Stimulated activated CD8-positive, alpha-beta memory T cell treated with anti-CD3 and anti-CD28 coated beads, Interleukin-4, amount 100 ng/mL, for 1 hour (primary cell): Measurements from ENCODE around the gene GIPR.
"Not testable (repeated sequence)": the region's sequence is repeated elsewhere in the genome, so short reads cannot be mapped to it uniquely, and the experiment has no call there.

ENCODE experiments used
- DNase-seq, 2 donors: peaks; one replicate each; pipeline ENCODE4 v3.0.0-alpha.2; 2020; ENCODE audit warnings: low read depth in 2 of 2, low spot score in 1 of 2

Gene GIPR

DNA sequence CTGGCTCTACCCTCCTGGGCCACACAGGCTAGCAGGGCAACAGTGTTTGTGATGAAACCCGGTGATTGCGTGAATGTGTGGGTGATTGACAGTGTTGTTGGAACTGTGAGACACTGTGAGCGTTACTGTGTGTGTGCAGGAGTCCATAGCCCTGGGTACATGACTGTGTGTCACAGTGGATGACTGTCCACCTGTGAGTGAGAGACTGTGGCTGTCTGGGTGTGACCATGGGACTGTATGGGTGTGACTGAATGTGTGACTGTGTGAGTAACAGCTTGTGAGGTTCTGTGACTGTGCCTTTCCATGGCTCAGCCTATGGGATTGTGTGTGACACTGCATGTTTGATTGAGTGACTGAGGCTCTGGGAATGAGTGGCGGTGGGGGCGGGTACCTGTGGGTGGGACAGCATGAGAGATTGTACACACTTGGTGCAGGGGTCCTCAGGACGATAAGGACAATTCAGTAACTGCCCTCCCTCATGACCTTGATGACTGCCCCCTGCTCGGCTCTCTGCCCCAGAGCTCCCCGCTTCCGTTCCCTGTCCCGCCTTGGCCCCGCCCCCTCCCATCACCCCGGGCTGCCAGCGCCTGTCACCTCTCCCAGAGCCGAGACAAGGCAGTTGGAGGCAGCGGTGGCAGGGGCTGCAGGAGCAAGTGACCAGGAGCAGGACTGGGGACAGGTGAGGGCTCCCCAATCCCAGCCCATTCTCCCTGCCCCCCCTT is at the start of gene GIPR:
TSS of gene GIPR (plus strand) at position 602 of the 722 bp plus-strand sequence. CDS start 1,300 bp downstream, outside the sequence.
- DNase-seq, result no peak

DNA sequence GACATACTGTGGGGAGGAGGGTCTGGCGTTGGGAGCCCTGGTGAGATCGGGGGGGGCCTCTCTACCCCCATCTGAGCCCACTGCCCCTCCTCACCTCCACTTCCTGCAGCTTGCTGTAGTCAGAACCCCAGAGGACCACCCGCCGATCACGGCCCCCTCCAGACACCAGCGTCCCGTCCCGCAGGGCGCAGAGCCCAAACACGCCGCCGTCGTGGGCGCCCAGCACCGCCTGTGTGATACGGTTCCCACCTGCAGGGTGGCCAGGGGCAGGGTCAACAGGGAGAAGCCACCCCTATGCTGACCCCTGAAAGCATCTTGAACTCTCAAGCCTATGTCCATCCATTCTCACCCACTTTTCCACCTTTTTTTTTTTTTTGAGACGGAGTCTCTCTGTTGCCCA is 46.6 kb upstream of the GIPR start:
- no peak for DNase-seq

- no peak for DNase-seq
Measured at GRCh38 chr19:45621976-45622503, 46.0 kb upstream of the GIPR start.

- DNase-seq, result no peak
Measured at GRCh38 chr19:45623984-45624383, 44.0 kb upstream of the GIPR start.

GRCh38 chr19:45628219-45628618 is 39.8 kb upstream of the GIPR start:
- DNase-seq, result not testable (repeated sequence)

- DNase-seq, result no peak
Measured at GRCh38 chr19:45629704-45630103, 38.3 kb upstream of the GIPR start.

DNA sequence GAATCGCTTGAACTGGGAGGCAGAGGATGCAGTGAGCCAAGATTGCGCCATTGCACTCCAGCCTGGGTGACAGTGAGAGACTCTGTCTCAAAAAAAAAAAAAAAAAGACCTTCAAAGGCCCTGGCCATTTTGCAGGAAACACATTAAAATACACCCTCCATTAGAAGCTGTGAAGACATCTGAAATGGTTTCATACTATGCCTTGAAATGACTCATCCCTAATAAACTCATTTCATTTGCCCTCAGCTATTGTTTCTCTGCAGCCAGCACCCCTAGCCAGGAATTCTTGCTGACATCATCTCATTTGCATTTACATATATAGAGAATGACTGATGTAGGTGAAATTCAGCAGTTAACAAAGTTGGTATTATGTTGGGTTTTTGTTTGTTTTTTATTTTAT is 37.6 kb upstream of the GIPR start:
- no peak for DNase-seq

DNA sequence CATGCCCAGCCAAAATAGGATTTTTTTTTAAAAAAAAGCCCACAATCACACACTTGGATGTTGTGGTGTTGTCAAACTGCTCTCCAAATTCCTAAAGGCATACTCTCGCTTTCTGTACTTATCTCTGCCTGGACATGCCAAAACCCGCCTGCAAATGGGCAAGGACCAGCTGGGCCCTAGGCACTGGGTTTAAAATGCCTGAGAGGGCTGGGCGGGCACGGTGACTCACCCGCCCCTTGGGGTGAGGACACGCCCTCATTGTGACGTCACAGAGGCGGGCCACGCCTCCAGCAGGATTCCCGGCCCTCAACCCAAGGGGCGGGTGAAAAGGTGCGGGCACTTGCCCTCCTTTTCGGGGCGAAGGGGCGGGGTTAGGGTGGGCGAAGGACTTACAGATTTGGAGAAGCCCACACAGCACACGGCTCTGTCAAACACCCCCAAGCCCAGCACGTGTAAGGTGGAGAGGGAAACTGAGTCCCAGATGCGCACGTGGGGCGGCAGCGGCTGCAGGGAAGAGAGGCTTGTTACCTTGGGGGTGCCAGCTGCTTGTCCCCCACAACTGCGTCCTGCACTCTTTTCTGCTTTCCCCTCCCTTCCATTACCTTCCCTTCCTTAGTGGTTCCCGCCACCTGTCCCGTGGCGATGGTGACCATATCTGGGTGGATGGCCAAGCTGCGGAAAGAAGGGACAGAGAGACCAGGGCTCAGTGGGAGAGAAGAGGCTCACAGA is 35.4 kb upstream of the GIPR start:
- no peak for DNase-seq

GRCh38 chr19:45636275-45636674 is 31.7 kb upstream of the GIPR start:
- no peak for DNase-seq

- no peak for DNase-seq
Measured at GRCh38 chr19:45636902-45637301, 31.1 kb upstream of the GIPR start.

DNA sequence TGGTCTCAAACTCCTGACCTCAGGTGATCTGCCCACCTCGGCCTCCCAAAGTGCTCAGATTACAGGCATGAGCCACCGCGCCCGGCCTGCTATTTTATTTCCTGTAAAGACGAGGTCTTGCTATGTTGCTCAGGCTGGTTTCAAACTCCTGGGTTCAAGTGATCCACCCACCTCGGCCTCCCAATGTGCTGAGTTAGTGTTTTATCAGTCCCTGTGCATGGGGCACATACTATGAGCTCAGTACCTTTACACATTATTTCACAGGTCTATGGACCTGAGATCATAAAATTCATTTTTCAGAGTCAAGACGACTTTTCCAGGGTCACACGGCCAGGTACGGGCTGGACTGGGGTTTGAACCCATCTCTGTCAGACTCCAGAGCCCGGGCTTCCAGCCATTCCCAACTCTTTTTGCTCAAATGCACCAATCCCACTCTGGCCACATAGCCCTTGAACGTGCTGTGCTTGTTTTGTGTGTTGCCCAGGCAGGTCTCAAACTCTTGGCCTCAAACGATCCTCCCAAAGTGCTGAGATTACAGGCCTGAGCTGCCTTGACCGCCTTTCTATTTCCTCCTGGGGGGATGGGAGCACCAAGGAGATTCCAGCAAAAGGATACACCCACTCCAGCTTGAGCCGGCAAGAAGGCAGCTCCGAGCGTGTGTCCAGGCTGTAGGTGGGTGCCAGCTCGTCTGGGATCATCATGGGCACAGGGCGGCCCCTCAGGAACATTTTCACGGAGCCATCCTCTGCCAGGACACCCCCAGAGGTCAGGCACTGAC is 29.9 kb upstream of the GIPR start:
- no peak for DNase-seq

DNA sequence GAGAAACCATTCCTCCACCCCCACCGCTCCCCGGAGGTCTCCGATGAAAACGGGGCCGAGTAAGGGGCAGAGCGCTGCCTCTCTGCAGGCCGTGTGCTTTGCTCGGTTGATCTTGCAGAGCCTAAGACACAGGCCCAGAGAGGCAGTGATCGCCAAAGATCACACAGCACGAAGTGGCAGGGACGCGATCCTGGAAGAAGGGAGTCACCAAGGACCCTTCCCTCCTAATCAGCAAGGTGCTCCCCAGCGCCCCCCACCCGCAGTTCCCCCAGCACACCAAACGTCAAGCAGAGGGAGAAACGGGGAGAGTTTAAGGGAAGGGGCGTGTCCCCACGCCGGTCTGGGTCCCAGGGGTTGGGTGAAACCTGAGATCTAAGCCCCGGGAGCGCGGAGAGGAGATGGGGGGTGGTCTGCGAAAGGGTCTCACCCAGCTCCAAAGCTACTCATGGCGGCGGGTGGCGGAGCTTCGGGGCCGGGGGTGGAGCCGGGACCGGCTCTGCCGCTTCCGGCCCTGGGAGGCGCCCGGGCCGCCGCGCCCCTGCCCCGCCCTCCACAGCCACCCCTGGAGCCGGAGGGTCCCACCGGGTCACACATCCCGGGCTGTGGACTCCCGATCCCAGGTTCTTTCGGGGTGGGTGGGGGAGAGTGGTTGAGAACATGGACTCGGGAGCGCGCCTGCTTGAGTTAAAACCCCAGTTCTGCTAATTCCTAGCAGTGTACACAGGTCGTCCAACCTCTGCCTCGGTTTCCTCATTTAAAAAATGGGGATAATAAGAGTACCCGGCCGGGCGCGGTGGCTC is 28.9 kb upstream of the GIPR start, which contains the start of gene EML2:
TSS of gene EML2 (minus strand) at position 468 of the 800 bp plus-strand sequence. CDS start at position 447, 21 bp downstream.
- peak in 1 of 2 donors; percentile 36 for DNase-seq

DNA sequence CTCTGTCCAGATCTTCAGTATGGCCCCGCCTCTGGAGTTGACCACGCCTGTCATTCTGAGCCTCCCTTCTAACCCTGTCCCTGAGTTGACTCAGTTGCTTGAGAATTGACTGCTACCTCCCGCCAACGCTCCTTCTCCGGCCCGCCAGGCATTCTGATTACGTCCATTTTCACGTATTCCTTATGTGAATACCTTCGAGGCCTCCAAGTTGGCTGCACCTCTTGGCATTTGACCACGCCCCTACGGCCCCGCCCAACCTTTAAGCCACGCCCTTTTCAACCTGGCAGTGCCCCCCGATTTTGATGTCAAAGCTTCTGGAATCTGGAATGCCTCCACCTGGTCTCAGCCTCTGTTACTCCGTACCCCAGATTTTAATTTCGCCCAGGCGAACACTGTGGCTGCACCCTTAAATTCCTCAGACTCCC is 27.2 kb upstream of the GIPR start:
- DNase-seq, result no peak

- peak in 1 of 2 donors; percentile 34 for DNase-seq
Measured at GRCh38 chr19:45641274-45642105, 26.5 kb upstream of the GIPR start.

DNA sequence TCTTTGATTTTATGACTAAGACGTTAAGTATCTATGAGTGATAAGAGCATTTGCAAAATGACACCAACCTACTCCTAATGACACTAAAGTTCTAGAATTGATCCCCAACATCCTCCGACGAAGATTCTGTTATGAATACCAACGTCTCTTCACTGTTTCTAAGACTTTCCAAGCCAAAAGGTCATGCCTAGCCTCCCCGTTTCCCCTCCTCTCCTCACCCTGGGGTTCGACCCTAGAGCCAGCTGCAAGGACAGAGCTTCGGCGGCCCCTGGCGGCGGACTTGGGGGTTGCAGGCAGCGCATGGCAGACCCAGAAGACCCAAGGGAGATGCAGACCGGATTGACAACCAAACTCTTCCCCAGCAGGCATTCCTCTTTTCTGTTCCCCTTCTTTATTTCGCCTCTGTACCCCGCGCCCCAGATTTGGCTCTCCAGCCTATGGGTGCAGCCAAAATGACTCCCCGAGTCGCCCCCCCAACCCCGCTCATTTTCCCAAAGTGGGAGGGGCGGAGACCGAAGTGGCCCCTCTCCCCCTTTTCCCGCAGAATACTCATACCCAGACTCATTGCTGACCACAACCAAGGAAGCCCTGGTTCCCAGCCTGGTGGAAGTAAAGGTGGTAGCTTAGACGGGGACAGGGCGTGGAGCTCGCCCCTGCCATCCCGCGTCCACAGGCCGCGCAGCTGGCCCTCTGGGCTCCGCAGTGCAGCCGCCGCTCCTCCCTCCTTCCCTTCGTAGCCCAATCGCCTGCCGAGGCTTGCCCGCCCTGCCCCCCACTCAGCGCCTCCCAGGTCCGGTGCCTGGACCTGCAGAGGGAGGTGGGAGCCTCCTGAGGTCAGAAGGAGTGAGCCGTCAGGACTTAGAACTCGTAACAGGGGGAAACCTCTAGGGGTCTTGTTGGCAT is 24.7 kb upstream of the GIPR start:
- peak; percentile 74 to 80 for DNase-seq

DNA sequence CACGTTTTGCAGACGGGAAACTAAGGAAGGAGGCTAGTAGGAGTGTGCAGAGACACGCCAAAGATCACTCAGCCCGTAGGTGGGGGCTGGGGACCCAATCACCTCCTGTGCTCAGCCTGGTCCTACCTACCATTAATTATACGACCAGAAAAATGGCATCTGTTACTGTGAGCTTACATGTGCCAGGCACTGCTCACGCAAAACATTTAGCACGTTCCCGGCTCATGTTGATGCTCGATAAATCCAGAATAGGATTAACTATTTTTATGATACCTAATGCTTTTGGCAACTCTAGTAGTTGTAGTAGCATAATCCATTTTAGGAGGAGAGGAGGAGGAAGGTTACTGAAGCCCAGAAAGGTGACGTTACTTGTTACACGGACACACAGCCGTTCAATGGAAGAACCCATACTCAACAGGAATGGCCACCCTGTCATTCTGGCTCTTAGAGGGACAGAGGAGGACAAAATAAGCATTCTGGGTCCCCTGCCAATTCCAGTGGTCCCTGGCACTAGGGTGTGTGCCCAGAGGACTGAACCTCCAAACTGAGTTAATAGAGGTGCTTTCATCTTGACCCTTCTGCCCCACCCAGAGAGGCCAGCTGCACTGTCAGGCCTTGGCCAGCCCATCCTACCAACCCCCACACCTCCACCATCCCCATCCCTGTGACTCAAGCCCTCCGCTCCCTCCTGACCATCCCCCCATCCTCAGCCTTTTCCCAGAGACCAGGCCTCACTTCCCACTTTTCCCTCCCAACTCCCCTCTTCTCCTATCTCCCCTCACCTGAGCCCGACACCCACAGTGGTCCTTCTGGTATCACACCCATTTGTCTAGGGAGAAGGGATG is 23.9 kb upstream of the GIPR start:
- no peak for DNase-seq

DNA sequence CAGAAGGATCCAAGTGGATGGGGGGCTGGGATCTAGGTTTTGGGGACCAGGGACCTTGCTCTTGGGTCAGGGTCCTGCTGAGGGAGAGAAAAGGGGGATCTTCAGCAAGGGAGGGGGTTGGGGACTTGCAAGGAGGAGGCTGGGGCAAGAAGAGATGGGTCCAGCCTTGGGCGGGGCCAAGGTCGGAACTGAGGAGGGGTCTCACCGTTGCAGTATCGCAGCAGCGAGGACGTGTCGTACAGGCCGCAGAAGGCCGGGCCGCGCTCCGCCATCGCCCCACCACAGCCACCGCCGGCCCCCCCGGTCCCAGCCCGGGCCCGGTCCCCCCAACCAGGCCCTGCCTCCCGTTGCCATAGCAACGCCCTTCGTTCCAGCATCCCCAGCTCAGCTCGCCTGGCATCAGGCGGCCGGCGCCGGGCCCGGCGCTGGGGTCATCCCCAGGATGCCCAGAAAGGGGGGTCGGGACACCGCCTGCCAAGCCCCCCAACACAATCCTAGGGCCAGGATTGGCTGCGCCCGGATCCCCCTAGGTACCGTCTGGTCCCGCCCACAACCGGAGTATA is 22.9 kb upstream of the GIPR start:
- DNase-seq, result no peak
